SH-SY5Y (cell line): ENCODE data around the gene STAC.

Experiments
- GATA2 ChIP-seq: IDR thresholded peaks from 2 replicates; pipeline ENCODE4 v1.6.1; 2011; ENCODE audit warnings: mild to moderate bottlenecking, low read depth, low read length
- GATA3 ChIP-seq: IDR thresholded peaks from 2 replicates; pipeline ENCODE4 v1.6.1; 2011; ENCODE audit warnings: low read depth, mild to moderate bottlenecking, low read length, moderate library complexity

DNA sequence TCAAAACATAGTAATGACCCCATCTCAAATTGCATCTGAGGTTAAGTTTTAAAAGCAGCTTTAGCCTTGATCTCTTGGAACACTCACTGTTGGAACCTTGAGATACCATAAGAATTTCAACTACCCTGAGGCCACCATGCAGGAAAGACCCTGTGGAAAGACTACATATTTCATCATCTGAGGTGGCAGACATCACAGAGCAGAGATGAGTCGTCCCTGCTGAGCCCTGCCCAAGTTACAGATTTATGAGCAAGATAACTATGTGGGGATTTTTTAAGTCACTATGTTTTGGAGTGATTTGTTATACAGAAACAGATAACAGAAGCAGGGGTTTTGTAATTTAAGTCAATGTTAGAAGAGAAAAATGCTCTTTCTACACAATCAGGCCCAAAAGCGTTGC, 168.4 kb downstream of the STAC start:
- TF ChIP-seq GATA2 (no peak), GATA3 (no peak)
